LNCaP clone FGC (cell line): ENCODE measurements around the gene BCAS4.
A peak's percentile ranks its signal among the peaks of the same experiment; 100 is the strongest.

Experiments
- DNase-seq: peaks from one replicate; pipeline ENCODE4 v3.0.0-alpha.2; 2011; ENCODE audit warnings: low read depth
- H3K4me3 ChIP-seq: 2 replicates; pipeline ENCODE4 v1.5.1; 2011; ENCODE audit warnings: mild to moderate bottlenecking, low read depth, low read length, control low read depth
- TF ChIP-seq, protein P1 (sequence below): IDR thresholded peaks from 2 replicates; pipeline ENCODE4 v1.5.1; 2012; ENCODE audit warnings: mild to moderate bottlenecking; ENCODE audit not compliant: control insufficient read depth, insufficient read depth; ENCODE audit errors: extremely low read depth

Gene BCAS4

DNA sequence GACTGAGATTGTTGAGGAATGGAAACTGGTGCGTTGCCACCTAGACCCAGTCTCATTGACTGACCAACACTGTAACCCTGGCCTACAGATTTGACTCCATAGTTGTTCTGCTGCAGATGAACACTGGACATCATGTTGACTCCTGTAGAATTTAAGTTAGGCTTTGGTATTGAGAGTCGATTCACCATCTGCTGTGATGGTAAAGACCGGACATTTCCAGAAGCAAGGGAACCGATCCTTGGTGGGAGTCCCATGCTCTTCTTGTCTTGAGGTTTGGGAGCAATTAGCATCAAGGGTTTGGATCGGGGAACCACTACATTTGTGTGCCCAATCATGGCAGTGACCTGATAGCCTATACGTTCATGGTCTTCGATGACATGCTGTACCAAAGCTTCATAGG, 98.8 kb downstream of the BCAS4 start:
- H3K4me3 ChIP-seq = no peak overlapping the region
- TF ChIP-seq, protein P1, sequence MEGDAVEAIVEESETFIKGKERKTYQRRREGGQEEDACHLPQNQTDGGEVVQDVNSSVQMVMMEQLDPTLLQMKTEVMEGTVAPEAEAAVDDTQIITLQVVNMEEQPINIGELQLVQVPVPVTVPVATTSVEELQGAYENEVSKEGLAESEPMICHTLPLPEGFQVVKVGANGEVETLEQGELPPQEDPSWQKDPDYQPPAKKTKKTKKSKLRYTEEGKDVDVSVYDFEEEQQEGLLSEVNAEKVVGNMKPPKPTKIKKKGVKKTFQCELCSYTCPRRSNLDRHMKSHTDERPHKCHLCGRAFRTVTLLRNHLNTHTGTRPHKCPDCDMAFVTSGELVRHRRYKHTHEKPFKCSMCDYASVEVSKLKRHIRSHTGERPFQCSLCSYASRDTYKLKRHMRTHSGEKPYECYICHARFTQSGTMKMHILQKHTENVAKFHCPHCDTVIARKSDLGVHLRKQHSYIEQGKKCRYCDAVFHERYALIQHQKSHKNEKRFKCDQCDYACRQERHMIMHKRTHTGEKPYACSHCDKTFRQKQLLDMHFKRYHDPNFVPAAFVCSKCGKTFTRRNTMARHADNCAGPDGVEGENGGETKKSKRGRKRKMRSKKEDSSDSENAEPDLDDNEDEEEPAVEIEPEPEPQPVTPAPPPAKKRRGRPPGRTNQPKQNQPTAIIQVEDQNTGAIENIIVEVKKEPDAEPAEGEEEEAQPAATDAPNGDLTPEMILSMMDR = no peak
- no peak for DNase-seq

DNA sequence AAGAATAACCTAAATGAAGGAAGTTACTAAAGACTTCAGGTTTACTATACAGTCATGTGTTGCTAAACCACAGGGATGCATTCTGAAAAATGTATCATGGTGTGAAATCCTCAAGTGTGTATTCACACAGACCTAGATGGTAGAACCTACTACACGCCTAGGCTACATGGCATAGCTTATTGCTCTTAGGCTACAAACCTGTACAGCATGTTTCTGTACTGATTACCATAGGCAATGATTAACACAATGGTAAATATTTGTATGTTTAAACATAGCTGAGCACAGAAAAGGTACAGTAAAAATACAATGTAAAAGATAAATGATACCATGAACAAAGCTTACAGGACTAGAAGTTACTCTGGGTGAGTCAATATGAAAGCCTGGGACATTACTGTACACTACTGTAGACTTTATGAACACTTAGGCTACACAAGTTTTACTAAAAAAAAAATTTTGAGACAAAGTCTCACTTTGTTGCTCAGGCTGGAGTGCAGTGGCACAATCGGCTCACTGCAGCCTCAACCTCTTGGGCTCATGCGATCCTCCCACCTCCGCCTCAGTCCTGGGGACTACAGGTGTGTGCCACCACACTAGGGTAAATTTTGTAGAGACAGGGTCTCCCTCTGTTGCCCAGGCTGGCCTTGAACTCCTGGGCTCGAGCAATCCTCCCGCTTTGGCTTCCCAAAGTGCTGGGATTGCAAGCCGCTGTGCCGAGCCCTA, 100.4 kb downstream of the BCAS4 start:
- peak; percentile 82 for DNase-seq
- TF ChIP-seq, protein P1 = no peak
- no peak overlapping the region for H3K4me3 ChIP-seq

DNA sequence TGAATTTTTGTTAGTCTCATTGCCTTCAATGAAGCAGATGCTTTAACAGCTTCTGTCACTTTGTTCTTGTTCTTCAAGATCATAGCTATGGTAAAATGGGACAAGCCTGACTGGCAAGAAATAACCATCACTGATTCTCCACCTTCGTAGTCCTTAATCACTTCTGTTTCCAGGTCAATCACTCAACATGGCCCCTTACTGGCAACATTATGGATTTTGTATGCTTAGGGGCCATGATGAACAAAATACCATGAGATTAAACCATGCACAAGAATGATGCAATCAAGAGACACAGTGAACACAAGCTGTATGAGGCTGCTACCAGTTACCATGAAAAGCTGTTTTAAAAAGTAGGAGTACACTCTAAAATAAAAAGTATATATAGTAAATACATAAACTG, 103.6 kb downstream of the BCAS4 start:
- no peak for DNase-seq
- TF ChIP-seq, protein P1 = no peak
- H3K4me3 ChIP-seq = no peak overlapping the region

DNA sequence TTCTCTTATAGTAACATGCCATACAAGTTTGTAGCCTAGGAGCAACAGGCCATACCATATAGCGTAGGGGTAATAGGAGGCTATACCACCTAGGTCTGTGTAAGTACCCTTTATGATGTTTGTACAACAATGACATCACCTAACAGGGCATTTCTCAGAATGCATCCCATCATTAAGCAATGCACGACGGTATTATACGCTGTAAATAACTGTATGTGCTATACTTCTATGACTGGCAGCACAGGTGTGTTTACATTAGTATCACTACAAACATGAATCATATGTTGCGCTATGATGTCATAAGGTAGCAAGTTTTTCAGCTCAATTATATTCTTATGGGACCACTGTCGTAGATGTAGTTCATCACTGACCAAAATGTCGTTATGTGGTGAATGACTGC, 105.4 kb downstream of the BCAS4 start:
- TF ChIP-seq, protein P1 = no peak
- H3K4me3 ChIP-seq = no peak overlapping the region
- DNase-seq = peak; percentile 28

DNA sequence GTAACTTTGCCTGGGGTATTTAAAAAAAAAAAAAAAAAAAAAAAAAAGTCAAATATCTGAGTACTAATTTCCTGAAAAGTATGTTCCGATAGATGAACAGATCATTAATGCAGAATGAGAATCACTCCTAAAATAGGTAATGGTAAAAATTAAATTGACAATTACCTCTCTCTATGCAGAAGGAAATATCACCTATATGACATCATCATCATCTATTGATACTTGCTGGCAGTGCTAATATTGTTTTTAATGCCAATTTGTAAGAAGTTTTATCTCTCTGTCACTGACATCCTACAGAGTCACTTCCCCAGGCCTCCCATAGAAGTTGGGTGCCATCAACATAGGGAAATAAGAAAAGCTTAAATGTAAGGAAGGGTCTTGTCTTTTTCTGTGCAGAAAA, 106.4 kb downstream of the BCAS4 start:
- no peak overlapping the region for H3K4me3 ChIP-seq
- no peak for DNase-seq
- TF ChIP-seq, protein P1 = no peak

DNA sequence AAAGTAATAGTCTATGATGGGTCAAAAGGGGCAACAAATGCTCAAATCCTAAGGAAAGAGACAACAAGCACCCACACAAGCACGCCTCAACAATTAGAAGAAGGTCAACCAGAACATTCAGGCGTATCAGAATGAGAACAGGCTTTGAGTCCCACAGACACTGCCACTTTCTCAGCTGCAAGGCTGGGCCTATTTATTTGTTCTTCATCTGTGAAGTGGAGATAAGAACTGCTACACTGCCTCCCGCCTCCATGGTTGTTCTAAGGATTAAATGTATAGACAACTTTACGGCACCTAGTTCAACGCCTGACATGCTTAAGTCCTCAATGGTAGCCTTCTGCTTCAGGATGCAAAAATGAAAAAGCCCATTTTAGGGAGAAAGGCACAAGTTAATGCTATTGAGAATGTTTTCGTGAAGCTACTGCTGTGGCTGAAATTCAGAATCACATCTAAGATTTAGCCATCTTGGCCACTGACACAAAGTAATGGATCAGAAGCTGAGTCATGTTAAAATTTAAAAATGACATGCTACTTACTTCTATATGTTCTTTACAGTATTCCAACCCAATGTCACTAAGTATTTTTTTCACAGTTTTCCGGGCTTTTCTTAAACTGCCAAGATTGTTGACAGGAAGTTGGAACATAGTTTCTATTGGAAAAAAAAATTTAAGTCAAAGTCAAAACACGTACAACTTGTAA, 108.6 kb downstream of the BCAS4 start:
- TF ChIP-seq, protein P1 = no peak
- no peak overlapping the region for H3K4me3 ChIP-seq
- DNase-seq = no peak

DNA sequence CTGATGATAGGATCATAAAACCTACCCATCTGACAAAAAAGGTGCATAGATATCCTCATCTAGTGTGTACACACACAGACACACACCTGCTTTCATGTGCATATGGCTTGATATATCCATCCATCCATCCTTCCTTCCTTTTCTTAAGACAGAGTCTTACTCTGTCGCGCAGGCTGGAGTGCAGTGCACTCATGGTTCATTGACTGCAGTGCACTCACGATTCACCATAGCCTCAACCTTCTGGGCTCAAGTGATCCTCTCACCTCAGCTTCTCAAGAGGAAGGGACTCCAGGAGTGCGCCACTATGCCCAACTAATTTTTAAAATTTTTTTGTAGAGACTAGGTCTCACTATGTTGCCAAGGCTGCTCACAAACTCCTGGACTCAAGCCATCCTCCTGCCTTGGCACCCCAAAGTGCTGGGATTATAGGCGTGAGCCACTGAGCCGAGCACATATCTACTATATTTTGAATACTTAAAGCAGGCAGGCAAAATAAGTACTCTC, 109.3 kb downstream of the BCAS4 start:
- DNase-seq = no peak
- H3K4me3 ChIP-seq = no peak overlapping the region
- TF ChIP-seq, protein P1 = no peak
